GM12878 (cell line): ENCODE measurements around the gene QSOX1. TPM values are rescaled to one million over a fixed set of nuclear protein-coding genes. Genes with fewer than 3 reads are reported as not detected.

Source experiments
- ATAC-seq: fragments of 200-7000 bp; cut with Tn5 transposase; 3 replicates; pipeline ENCODE4 v1.9.1; 2020; ENCODE audit warnings: mild to moderate bottlenecking, moderate library complexity
- BruUV-seq: library from RNA; stranded (reverse); fragments of 400-500 nt; replicated peaks from 2 replicates; lab custom pipeline; 2021; lab: Mats Ljungman, UMichigan
- CTCF ChIA-PET: fragments of 300-600 bp; sonication (Branson Sonifier 250); formaldehyde crosslinking; extraction: SDS; loops from one replicate; lab custom pipeline; 2021; ENCODE audit warnings: inconsistent platforms; lab: Yijun Ruan, JAX
- POLR2A ChIA-PET: fragments of 350-600 bp; formaldehyde crosslinking; extraction: SDS; loops from one replicate; lab custom pipeline; 2021; ENCODE audit warnings: inconsistent platforms; lab: Charles Lee
- RAD21 ChIA-PET: fragments of 300-600 bp; sonication (Branson Sonifier 250); formaldehyde crosslinking; loops from one replicate; lab custom pipeline; 2023; ENCODE audit warnings: antibody characterized with exemption; ENCODE audit not compliant: unreplicated experiment; lab: Charles Lee
- SMC1A ChIA-PET: fragments of 300-600 bp; sonication (Branson Sonifier 250); formaldehyde crosslinking; loops from one replicate; lab custom pipeline; 2023; ENCODE audit not compliant: unreplicated experiment, uncharacterized antibody; lab: Charles Lee
- DNase-seq: peaks from one replicate; pipeline ENCODE4 v3.0.0-alpha.2; 2011; ENCODE audit warnings: low read depth, low spot score
- FAIRE-seq: peaks from 3 replicates; lab custom pipeline; 2011; peaks lifted over from hg19 to GRCh38; lab: Jason Lieb, UNC
- H2AFZ ChIP-seq: 2 replicates; pipeline ENCODE4 v1.6.0; 2011; ENCODE audit warnings: low read depth, low read length, control low read depth; ENCODE audit not compliant: control insufficient read depth
- H3K27ac ChIP-seq: 2 replicates; pipeline ENCODE4 v1.5.1; 2011; ENCODE audit warnings: control low read depth; ENCODE audit not compliant: control insufficient read depth, insufficient read depth
- H3K27me3 ChIP-seq, 2 experiments: replicated peaks in 1 of 2; 2 replicates each; pipeline versions ENCODE4 v1.6.0 to v1.6.1; 2011; ENCODE audit warnings: low read length in 1 of 2; ENCODE audit not compliant: control insufficient read depth in 2 of 2, insufficient read depth in 2 of 2
- H3K36me3 ChIP-seq, 2 experiments: 2 replicates each; pipeline ENCODE4 v1.5.1; 2011; ENCODE audit warnings: low read length in 1 of 2; ENCODE audit not compliant: control insufficient read depth in 2 of 2, insufficient read depth in 2 of 2
- H3K4me1 ChIP-seq: 2 replicates; pipeline ENCODE4 v1.6.1; 2011; ENCODE audit warnings: mild to moderate bottlenecking, low read length, moderate library complexity, mixed read lengths; ENCODE audit not compliant: control insufficient read depth, insufficient read depth
- H3K4me2 ChIP-seq: 2 replicates; pipeline ENCODE4 v1.6.0; 2011; ENCODE audit warnings: control low read depth; ENCODE audit not compliant: control insufficient read depth, insufficient read depth
- H3K4me3 ChIP-seq: fragments of 200-600 bp; sonication (generic); 2 replicates; pipeline ENCODE4 v1.5.1; 2016
- H3K79me2 ChIP-seq: 2 replicates; pipeline ENCODE4 v1.6.0; 2011; ENCODE audit warnings: low read length; ENCODE audit not compliant: control insufficient read depth, insufficient read depth
- H3K9ac ChIP-seq: 2 replicates; pipeline ENCODE4 v1.8.0; 2011; ENCODE audit warnings: low read length, control low read depth, mixed read lengths; ENCODE audit not compliant: control insufficient read depth, insufficient read depth
- H3K9me3 ChIP-seq: replicated peaks from 3 replicates; pipeline ENCODE4 v1.5.1; 2011; ENCODE audit warnings: mild to moderate bottlenecking, low read length; ENCODE audit not compliant: control insufficient read depth, insufficient read depth
- H4K20me1 ChIP-seq: 2 replicates; pipeline ENCODE4 v1.6.0; 2011; ENCODE audit not compliant: control insufficient read depth, insufficient read depth
- BHLHE40 ChIP-seq, 2 experiments: fragments of 450-650 bp in 1 of 2; IDR thresholded peaks; 2 replicates each; pipeline ENCODE4 v1.6.1; 2011 to 2017; ENCODE audit warnings: low read depth in 2 of 2, borderline replicate concordance in 1 of 2, improper control_type of control experiment in 1 of 2, low read length in 1 of 2, mild to moderate bottlenecking in 1 of 2
- CBX3 ChIP-seq: fragments of 200-600 bp; sonication (generic); IDR thresholded peaks from 2 replicates; pipeline ENCODE4 v1.6.1; 2016; ENCODE audit warnings: low read depth, borderline replicate concordance
- CREB1 ChIP-seq: IDR thresholded peaks from 2 replicates; pipeline ENCODE4 v1.6.1; 2012; ENCODE audit warnings: low read depth, mild to moderate bottlenecking, inconsistent platforms
- EGR1 ChIP-seq, 2 experiments: IDR thresholded peaks; 1 replicate in 1 of 2; 2 replicates in 1 of 2; pipeline ENCODE4 v1.6.1; 2011 to 2012; ENCODE audit warnings: low read depth in 2 of 2, low read length in 2 of 2, borderline replicate concordance in 1 of 2, mild to moderate bottlenecking in 1 of 2, moderate library complexity in 1 of 2
- ESRRA ChIP-seq: IDR thresholded peaks from 2 replicates; pipeline ENCODE4 v1.6.1; 2012; ENCODE audit warnings: mild to moderate bottlenecking, low read length, improper control_type of control experiment
- HDAC2 ChIP-seq: fragments of 200-600 bp; sonication (generic); IDR thresholded peaks from 2 replicates; pipeline ENCODE4 v1.6.1; 2017
- NBN ChIP-seq: fragments of 450-650 bp; IDR thresholded peaks from 2 replicates; pipeline ENCODE4 v1.6.1; 2016
- RAD51 ChIP-seq: fragments of 450-650 bp; IDR thresholded peaks from 2 replicates; pipeline ENCODE4 v1.6.1; 2016; ENCODE audit warnings: moderate library complexity, mild to moderate bottlenecking, inconsistent platforms
- RELB ChIP-seq: fragments of 450-650 bp; IDR thresholded peaks from 2 replicates; pipeline ENCODE4 v1.6.1; 2017; ENCODE audit warnings: low read depth, mild to moderate bottlenecking, moderate library complexity
- RFX5 ChIP-seq: IDR thresholded peaks from 2 replicates; pipeline ENCODE4 v1.6.1; 2011; ENCODE audit warnings: low read depth, low read length, improper control_type of control experiment
- SKIL ChIP-seq: fragments of 450-650 bp; IDR thresholded peaks from 2 replicates; pipeline ENCODE4 v1.6.1; 2017; ENCODE audit warnings: mild to moderate bottlenecking, low read depth, inconsistent platforms; ENCODE audit not compliant: poor library complexity, severe bottlenecking
- SMAD5 ChIP-seq: IDR thresholded peaks from 2 replicates; pipeline ENCODE4 v1.6.1; 2016; ENCODE audit warnings: antibody characterized with exemption, low read depth
- ZNF622 ChIP-seq: fragments of 450-650 bp; IDR thresholded peaks from 2 replicates; pipeline ENCODE4 v1.6.1; 2017; ENCODE audit warnings: mild to moderate bottlenecking, inconsistent platforms
- WGBS: methylation state at CpG from one replicate; pipeline ENCODE4 v1.1.6; 2016; ENCODE audit warnings: low lambda C conversion rate; ENCODE audit not compliant: insufficient replicate concordance, insufficient coverage; ENCODE audit errors: missing lambda C conversion rate; 5-methylcytosine and 5-hydroxymethylcytosine counted together
- in situ Hi-C: fragments of 300-500 bp; cut with MboI; formaldehyde crosslinking; loops from 9 replicates; pipeline ENCODE4 v1.14.3; 2018; ENCODE audit warnings: mixed read lengths
- intact Hi-C: fragments of 100-400 bp; cut with micrococcal nuclease; formaldehyde crosslinking; loops from one replicate; pipeline ENCODE4 v1.14.2; 2022; ENCODE audit not compliant: unreplicated experiment
- polyA plus RNA-seq, 11 experiments: library from polyadenylated mRNA; depleted of rRNA in 4 of 11; unstranded in 6 of 11; stranded (reverse) in 5 of 11; fragments of >200 nt; fragmentation: Nextera tagmentation in 4 of 11; fragmentation: Illumina TruSeq in 1 of 11; extraction: Ambion mirVana in 4 of 11; extraction: Trizol in 1 of 11; gene quantifications; 1 replicate in 1 of 11; 2 replicates in 10 of 11; pipeline versions ENCODE4 v1.2.1 to v1.2.3, GENCODE V29; 2011 to 2016; ENCODE audit warnings: inconsistent platforms in 2 of 11, missing spikeins in 2 of 11, low read depth in 1 of 11
- total RNA-seq, 4 experiments: library from RNA; depleted of rRNA in 3 of 4; stranded (reverse); fragments of >200 nt in 3 of 4; fragmentation: Illumina TruSeq in 1 of 4; extraction: Trizol in 1 of 4; gene quantifications; 2 replicates each; pipeline versions ENCODE4 v1.2.1 to v1.2.3, GENCODE V29; 2013 to 2021

Gene QSOX1
- total and polyA plus RNA-seq, 10 of the 15 experiments (the other 5 are each of a cell fraction or from before 2014, with no cell fraction given) = 1.8 to 31.3 (median 11.2) TPM

- Histone ChIP-seq H3K9me3 (no peaks in the 10 kb centered on the region; the same call in 2 of the 3 replicates), H3K36me3 (no peaks in the 10 kb centered on the region), H3K4me3 (peak within 1 kb of the TSS; percentile 81), H2AFZ (peak within 1 kb of the TSS; percentile 75), H3K4me2 (peak within 1 kb of the TSS; percentile 99), H3K9ac (no peak within 1 kb of the TSS; the same call in 1 of the 2 replicates), H3K4me1 (peaks cover 6% of the 10 kb centered on the region), H3K27me3 (peaks cover 31 to 32% of the 10 kb centered on the region in 2 experiments), H3K79me2 (no peaks in the 10 kb centered on the region), H4K20me1 (peaks cover 3% of the 10 kb centered on the region; the same call in 1 of the 2 replicates), H3K27ac (no peak within 1 kb of the TSS)
- TF ChIP-seq BHLHE40 (IDR thresholded peaks at IDR 0.05; ENCODE audit: borderline replicate concordance in 1 of 2, low read depth in 2 of 2, low read length in 1 of 2) (peak in 1 of 2 experiments; percentile 7; a peak in 1 of 4 replicates), SKIL (no peak), ESRRA (no peak), HDAC2 (no peak), RAD51 (no peak), CBX3 (no peak), EGR1 (IDR thresholded peaks at IDR 0.05; ENCODE audit: borderline replicate concordance in 1 of 2, low read depth in 2 of 2, low read length in 2 of 2) (peak in 1 of 2 experiments; percentile 68; a peak in 2 of 3 replicates), RFX5 (no peak), CREB1 (0 out of 2 replicates have a peak, but pooled peaks have one; percentile 10), ZNF622 (no peak), SMAD5 (no peak), NBN (no peak), RELB (no peak)
- intact Hi-C loops (no loop called here), in situ Hi-C loops (no loop called here)
- CTCF ChIA-PET = no interaction called here
- DNase-seq (no peak), ATAC-seq (peak; percentile 61), FAIRE-seq (no peak)
- BruUV-seq = no TSS peak
- 2% methylated on average over 32 of the region's 105 CpGs for WGBS
- POLR2A ChIA-PET = no interaction called here
- SMC1A ChIA-PET = no interaction called here
- RAD21 ChIA-PET = no interaction called here
Measured at GRCh38 chr1:180229483-180230415, 75.1 kb downstream of the QSOX1 start, which contains the start of gene LHX4. LHX4 (plus strand) TSS chr1:180230264; CDS start chr1:180230530, 266 bp downstream.
